Panc1 (cell line): ENCODE data around the gene TBC1D9B. TPM values are rescaled to one million over a fixed set of nuclear protein-coding genes. Genes with fewer than 3 reads are reported as not detected.

Experiments
- ATAC-seq: fragments of 200-7000 bp; cut with Tn5 transposase; 2 replicates; pipeline ENCODE4 v1.9.1; 2020; ENCODE audit warnings: mild to moderate bottlenecking, moderate library complexity
- BruUV-seq: library from RNA; stranded (reverse); fragments of 400-500 nt; replicated peaks from 2 replicates; lab custom pipeline; 2021; lab: Mats Ljungman, UMichigan
- CTCF ChIA-PET: fragments of 300-600 bp; sonication (Branson Sonifier 250); formaldehyde crosslinking; loops from one replicate; lab custom pipeline; 2022; ENCODE audit warnings: antibody characterized with exemption; lab: Charles Lee
- POLR2A ChIA-PET: fragments of 300-600 bp; sonication (Branson Sonifier 250); formaldehyde crosslinking; loops from one replicate; lab custom pipeline; 2022; ENCODE audit warnings: antibody characterized with exemption; lab: Charles Lee
- DNase-seq: peaks from one replicate; pipeline ENCODE4 v3.0.0-alpha.2; 2010; ENCODE audit warnings: low read depth, low spot score
- H3K27ac ChIP-seq: 2 replicates; pipeline ENCODE4 v1.5.1; 2011; ENCODE audit warnings: mild to moderate bottlenecking, low read length, inconsistent platforms
- H3K27me3 ChIP-seq: fragments of 200-500 bp; sonication (Bioruptor generic); 2 replicates; pipeline ENCODE4 v1.6.0; 2014; ENCODE audit warnings: low read length, inconsistent platforms; ENCODE audit not compliant: control insufficient read depth, insufficient read depth
- H3K36me3 ChIP-seq: fragments of 200-500 bp; sonication (Bioruptor generic); 2 replicates; pipeline ENCODE4 v1.5.1; 2014; ENCODE audit warnings: inconsistent platforms, mild to moderate bottlenecking, low read length, moderate library complexity; ENCODE audit not compliant: control insufficient read depth, insufficient read depth
- H3K4me1 ChIP-seq: 2 replicates; pipeline ENCODE4 v1.5.1; 2011; ENCODE audit warnings: inconsistent platforms, mild to moderate bottlenecking, low read length, moderate library complexity; ENCODE audit not compliant: control insufficient read depth, insufficient read depth
- H3K4me3 ChIP-seq, 2 experiments: 2 replicates each; pipeline ENCODE4 v1.5.1; 2011 to 2012; ENCODE audit warnings: low read depth in 2 of 2, low read length in 2 of 2, mild to moderate bottlenecking in 2 of 2, inconsistent platforms in 1 of 2, moderate library complexity in 1 of 2
- H3K9me3 ChIP-seq: fragments of 200-500 bp; sonication (Bioruptor generic); 2 replicates; pipeline ENCODE4 v1.5.1; 2014; ENCODE audit warnings: low read depth, mild to moderate bottlenecking, inconsistent platforms, low read length, moderate library complexity; ENCODE audit not compliant: control insufficient read depth, insufficient read depth
- CTCF ChIP-seq: fragments of 450-650 bp; IDR thresholded peaks from 2 replicates; pipeline ENCODE4 v1.5.1; 2017; ENCODE audit warnings: mild to moderate bottlenecking
- POLR2AphosphoS5 ChIP-seq: IDR thresholded peaks from 2 replicates; pipeline ENCODE4 v1.6.1; 2012; ENCODE audit warnings: mild to moderate bottlenecking, low read depth, low read length, moderate library complexity
- REST ChIP-seq, 2 experiments: IDR thresholded peaks; 2 replicates each; pipeline ENCODE4 v1.6.1; 2011 to 2012; ENCODE audit warnings: low read depth in 2 of 2, control low read depth in 1 of 2, low read length in 1 of 2, mild to moderate bottlenecking in 1 of 2, moderate library complexity in 1 of 2; ENCODE audit not compliant: insufficient read depth in 1 of 2
- SIN3A ChIP-seq: IDR thresholded peaks from 2 replicates; pipeline ENCODE4 v1.6.1; 2012; ENCODE audit warnings: low read depth, mild to moderate bottlenecking, low read length, moderate library complexity, borderline replicate concordance; ENCODE audit not compliant: insufficient read depth
- TCF7L2 ChIP-seq: IDR thresholded peaks from 2 replicates; pipeline ENCODE4 v1.6.1; 2011; ENCODE audit warnings: mild to moderate bottlenecking, low read depth, low read length, inconsistent platforms
- in situ Hi-C: cut with HindIII; loops from 2 replicates; pipeline ENCODE4 v1.10.0; 2016; ENCODE audit warnings: low sequenced_read_pairs, low pct_unique_long_range_greater_than_20kb
- intact Hi-C: fragments of 100-400 bp; cut with micrococcal nuclease; formaldehyde crosslinking; loops from one replicate; pipeline ENCODE4 v1.10.0; 2022; ENCODE audit not compliant: unreplicated experiment
- total RNA-seq: library from RNA; stranded (reverse); gene quantifications from one replicate; pipeline ENCODE4 v1.2.1, GENCODE V29; 2021; ENCODE audit not compliant: unreplicated experiment

The TBC1D9B gene
- total RNA-seq, 1 experiment from 2014 or later: 131 TPM

- no peaks in the 10 kb centered on the region for H3K9me3 ChIP-seq
- DNase-seq: no peak
- H3K4me3 ChIP-seq: no peak overlapping the region
- H3K27me3 ChIP-seq: no peaks in the 10 kb centered on the region
- ChIA-PET CTCF (interaction anchor here (1.6 kb wide), 1 partner anchor 26 kb away, joined by 3 read pairs; no protein-coding TSS in a partner anchor), POLR2A (interaction anchor here (0.5 to 0.6 kb wide), 3 partner anchors 8 to 150 kb away, joined by 6 to 17 read pairs (median 9); no protein-coding TSS in a partner anchor)
- in situ Hi-C loops: no loop called here
- BruUV-seq: no TSS peak
- ATAC-seq: peak; percentile 65
- no peak for TF ChIP-seq REST (IDR thresholded peaks at IDR 0.05; ENCODE audit: insufficient read depth in 1 of 2, low read depth in 2 of 2, low read length in 1 of 2)
- TF ChIP-seq POLR2AphosphoS5: peak; percentile 74
- peak; percentile 88 for TF ChIP-seq TCF7L2
- H3K36me3 ChIP-seq: peaks cover 16% of the 10 kb centered on the region
- intact Hi-C loops: no loop called here
- H3K27ac ChIP-seq: peak overlapping the region; percentile 49
- peaks cover 69% of the 10 kb centered on the region for H3K4me1 ChIP-seq
Measured at GRCh38 chr5:179827680-179828079, 80.0 kb downstream of the TBC1D9B start.

- H3K9me3 ChIP-seq: no peaks in the 10 kb centered on the region
- peaks cover 72% of the 10 kb centered on the region for H3K4me1 ChIP-seq
- ATAC-seq: no peak
- intact Hi-C loops: no loop called here
- H3K27me3 ChIP-seq: no peaks in the 10 kb centered on the region
- ChIA-PET CTCF (no interaction called here), POLR2A (interaction anchor here (0.7 kb wide), 1 partner anchor 20 kb away, joined by 3 read pairs; the partner anchor contains the start of gene MGAT4B)
- in situ Hi-C loops: no loop called here
- H3K4me3 ChIP-seq: peak overlapping the region in 1 of 2 experiments; percentile 73; a peak in 2 of 4 replicates
- TF ChIP-seq POLR2AphosphoS5 (0 out of 2 replicates have a peak, but pooled peaks have one; percentile 2), TCF7L2 (no peak), REST (IDR thresholded peaks at IDR 0.05; ENCODE audit: insufficient read depth in 1 of 2, low read depth in 2 of 2, low read length in 1 of 2) (no peak), CTCF (no peak; the same call in 1 of the 2 replicates), SIN3A (no peak)
- peaks cover 15% of the 10 kb centered on the region for H3K36me3 ChIP-seq
- DNase-seq: no peak
- H3K27ac ChIP-seq: peak overlapping the region; percentile 7; the same call in 1 of the 2 replicates
- BruUV-seq: no TSS peak
Measured at GRCh38 chr5:179825655-179826182, 82.0 kb downstream of the TBC1D9B start.
